GM18868 (cell line): ENCODE results near the gene TTYH2.

Source experiments
- ATAC-seq: cut with Tn5 transposase; IDR thresholded peaks from one replicate; pipeline ENCODE4 v1.9.1; 2021; ENCODE audit warnings: mild to moderate bottlenecking, moderate library complexity; ENCODE audit not compliant: unreplicated experiment

TTYH2 gene

GRCh38 chr17:74234486-74234885 lies 21.1 kb downstream of the TTYH2 start:
- ATAC-seq: no peak

GRCh38 chr17:74235040-74235581 lies 21.7 kb downstream of the TTYH2 start:
- ATAC-seq: no peak

- no peak for ATAC-seq
These were observed 22.6 kb downstream of the TTYH2 start for GRCh38 chr17:74235911-74236371.

GRCh38 chr17:74237321-74237720 lies 23.9 kb downstream of the TTYH2 start:
- no peak for ATAC-seq

GRCh38 chr17:74239172-74239571 lies 25.8 kb downstream of the TTYH2 start:
- ATAC-seq: no peak

- no peak for ATAC-seq
These were observed 27.3 kb downstream of the TTYH2 start for GRCh38 chr17:74240618-74241205.

- no peak for ATAC-seq
These were observed 28.1 kb downstream of the TTYH2 start for GRCh38 chr17:74241431-74241830.

GRCh38 chr17:74241847-74242246 lies 28.5 kb downstream of the TTYH2 start:
- no peak for ATAC-seq

- ATAC-seq: no peak
These were observed 29.8 kb downstream of the TTYH2 start for GRCh38 chr17:74243013-74243755.

- no peak for ATAC-seq
These were observed 30.8 kb downstream of the TTYH2 start for GRCh38 chr17:74244128-74244527.

GRCh38 chr17:74244548-74244947 lies 31.2 kb downstream of the TTYH2 start:
- no peak for ATAC-seq

GRCh38 chr17:74245145-74245831 lies 31.9 kb downstream of the TTYH2 start:
- ATAC-seq: no peak

- ATAC-seq: no peak
These were observed 32.5 kb downstream of the TTYH2 start for GRCh38 chr17:74245871-74246270.

GRCh38 chr17:74249590-74250270 lies 36.4 kb downstream of the TTYH2 start:
- no peak for ATAC-seq

- ATAC-seq: no peak
These were observed 37.1 kb downstream of the TTYH2 start for GRCh38 chr17:74250324-74250995.

GRCh38 chr17:74251051-74251450 lies 37.7 kb downstream of the TTYH2 start:
- ATAC-seq: no peak

- ATAC-seq: no peak
These were observed 38.2 kb downstream of the TTYH2 start for GRCh38 chr17:74251569-74251968.

GRCh38 chr17:74252211-74252610 lies 38.8 kb downstream of the TTYH2 start:
- ATAC-seq: no peak

- no peak for ATAC-seq
These were observed 39.7 kb downstream of the TTYH2 start for GRCh38 chr17:74253036-74253435.

GRCh38 chr17:74257311-74257710 lies 43.9 kb downstream of the TTYH2 start:
- no peak for ATAC-seq
